Measurements from ENCODE around the gene TSHR.

TSHR gene

DNA sequence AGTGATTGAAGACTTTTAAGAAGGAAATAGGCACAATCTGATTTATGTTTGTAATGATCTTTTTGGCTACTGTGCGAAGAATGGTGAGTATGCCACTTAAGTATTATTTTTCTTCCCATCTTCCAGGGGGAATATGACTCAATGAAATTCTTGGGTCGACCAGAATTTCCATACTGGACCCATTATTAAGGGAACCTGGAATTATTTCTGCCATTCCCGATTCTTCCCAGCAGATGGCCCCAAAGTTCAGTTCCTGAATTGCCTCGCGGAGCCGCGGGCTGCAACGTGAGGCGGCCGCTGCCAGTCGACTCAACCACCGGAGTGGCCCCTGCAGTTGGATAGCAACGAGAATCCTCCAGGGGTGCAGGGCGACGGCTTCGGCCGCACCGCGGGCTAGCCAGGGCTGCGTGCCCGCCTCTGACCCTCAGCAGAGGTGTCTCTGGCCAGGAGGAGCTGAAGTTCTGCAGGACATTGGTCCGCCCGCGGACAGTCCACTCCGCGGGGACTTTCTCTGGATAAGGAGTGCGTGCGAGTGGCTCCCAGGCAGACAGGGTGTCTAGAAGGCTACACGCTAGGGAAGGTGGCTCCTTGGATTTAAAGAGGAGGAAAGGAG is 628 bp upstream of the TSHR start:
- peak; percentile 63 for DNase-seq (ENCODE audit: low spot score)
- TF ChIP-seq, protein P1, sequence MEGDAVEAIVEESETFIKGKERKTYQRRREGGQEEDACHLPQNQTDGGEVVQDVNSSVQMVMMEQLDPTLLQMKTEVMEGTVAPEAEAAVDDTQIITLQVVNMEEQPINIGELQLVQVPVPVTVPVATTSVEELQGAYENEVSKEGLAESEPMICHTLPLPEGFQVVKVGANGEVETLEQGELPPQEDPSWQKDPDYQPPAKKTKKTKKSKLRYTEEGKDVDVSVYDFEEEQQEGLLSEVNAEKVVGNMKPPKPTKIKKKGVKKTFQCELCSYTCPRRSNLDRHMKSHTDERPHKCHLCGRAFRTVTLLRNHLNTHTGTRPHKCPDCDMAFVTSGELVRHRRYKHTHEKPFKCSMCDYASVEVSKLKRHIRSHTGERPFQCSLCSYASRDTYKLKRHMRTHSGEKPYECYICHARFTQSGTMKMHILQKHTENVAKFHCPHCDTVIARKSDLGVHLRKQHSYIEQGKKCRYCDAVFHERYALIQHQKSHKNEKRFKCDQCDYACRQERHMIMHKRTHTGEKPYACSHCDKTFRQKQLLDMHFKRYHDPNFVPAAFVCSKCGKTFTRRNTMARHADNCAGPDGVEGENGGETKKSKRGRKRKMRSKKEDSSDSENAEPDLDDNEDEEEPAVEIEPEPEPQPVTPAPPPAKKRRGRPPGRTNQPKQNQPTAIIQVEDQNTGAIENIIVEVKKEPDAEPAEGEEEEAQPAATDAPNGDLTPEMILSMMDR (IDR thresholded peaks at IDR 0.05; ENCODE audit: extremely low read depth, missing control alignments): peak; percentile 74

DNA sequence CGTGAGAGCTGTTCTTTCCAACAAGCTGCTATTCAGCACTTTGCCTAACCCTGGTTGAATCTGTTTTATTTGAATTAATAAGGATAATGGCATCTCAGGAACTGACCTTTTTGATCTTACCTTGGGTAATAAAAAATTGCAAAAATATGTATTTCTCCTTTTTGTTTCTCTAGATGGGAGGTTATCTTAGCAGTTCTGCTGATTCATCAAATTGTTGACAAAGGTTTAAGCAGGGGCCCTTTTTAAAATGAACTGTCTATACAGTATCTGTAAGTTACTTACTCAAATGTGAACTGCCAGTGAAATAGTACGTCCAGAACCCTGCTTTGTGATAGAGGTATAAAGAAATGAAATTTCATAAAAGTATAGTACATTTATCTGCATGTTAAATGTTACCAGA is 681 bp downstream of the TSHR start:
- TF ChIP-seq, protein P1 (IDR thresholded peaks at IDR 0.05; ENCODE audit: extremely low read depth, missing control alignments): no peak
- no peak for DNase-seq (ENCODE audit: low spot score)

- TF ChIP-seq, protein P1 (IDR thresholded peaks at IDR 0.05; ENCODE audit: extremely low read depth, missing control alignments): no peak
- no peak for DNase-seq (ENCODE audit: low spot score)
These were observed 1.5 kb downstream of the TSHR start for GRCh38 chr14:80956922-80957321.

- no peak for DNase-seq (ENCODE audit: low spot score)
- TF ChIP-seq, protein P1 (IDR thresholded peaks at IDR 0.05; ENCODE audit: extremely low read depth, missing control alignments): no peak
These were observed 2.2 kb downstream of the TSHR start for GRCh38 chr14:80957613-80958012.

DNA sequence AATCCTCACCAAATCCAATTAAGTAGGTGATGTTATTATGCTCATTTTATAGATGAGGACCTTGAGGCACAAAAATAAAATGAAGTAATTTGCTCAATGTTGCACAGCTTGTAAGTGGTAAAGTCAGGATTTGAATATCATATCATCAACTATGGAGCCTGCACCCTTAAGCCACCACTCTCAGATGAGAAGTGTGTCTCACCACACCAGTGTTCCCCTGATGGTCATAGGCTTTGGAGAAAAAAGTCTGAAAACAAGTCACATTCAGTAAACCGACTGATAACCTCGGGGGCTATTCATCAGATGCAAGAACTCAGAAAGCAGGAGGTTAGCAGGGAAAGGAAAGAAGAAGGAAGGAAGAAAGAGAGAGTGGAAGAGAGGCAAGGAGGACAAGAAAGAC is 2.8 kb downstream of the TSHR start:
- TF ChIP-seq, protein P1 (IDR thresholded peaks at IDR 0.05; ENCODE audit: extremely low read depth, missing control alignments): no peak
- DNase-seq (ENCODE audit: low spot score): no peak

- DNase-seq (ENCODE audit: low spot score): no peak
- TF ChIP-seq, protein P1 (IDR thresholded peaks at IDR 0.05; ENCODE audit: extremely low read depth, missing control alignments): no peak
These were observed 3.5 kb downstream of the TSHR start for GRCh38 chr14:80958939-80959338.

- DNase-seq (ENCODE audit: low spot score): peak; percentile 69
- TF ChIP-seq, protein P1 (IDR thresholded peaks at IDR 0.05; ENCODE audit: extremely low read depth, missing control alignments): no peak
These were observed 4.1 kb downstream of the TSHR start for GRCh38 chr14:80959496-80959895.
